Measurements from ENCODE around the gene ACOT4. TPM values are rescaled to one million over a fixed set of nuclear protein-coding genes. Genes with fewer than 3 reads are reported as not detected.

ACOT4 gene
- total RNA-seq, 1 experiment from 2014 or later, result not detected

GRCh38 chr14:73602994-73603393 is 11.3 kb downstream of the ACOT4 start:
- Mint-ChIP-seq H3K36me3 (ENCODE audit: insufficient read depth, unreplicated experiment) (peaks cover 1% of the 10 kb centered on the region), H3K27ac (ENCODE audit: low read depth, unreplicated experiment) (no peak overlapping the region), H3K27me3 (ENCODE audit: insufficient read depth, unreplicated experiment) (no peaks in the 10 kb centered on the region), H3K4me1 (ENCODE audit: insufficient read depth, unreplicated experiment) (no peaks in the 10 kb centered on the region), H3K4me3 (ENCODE audit: unreplicated experiment) (no peak overlapping the region), H3K9me3 (ENCODE audit: unreplicated experiment) (no peaks in the 10 kb centered on the region)
- CTCF ChIA-PET, result no interaction called here
- DNase-seq (ENCODE audit: unreplicated experiment), result no peak
- POLR2A ChIA-PET, result no interaction called here
- no TSS peak for BruUV-seq (replicated peaks)
- intact Hi-C loops (cut with micrococcal nuclease), result no loop called here
- TF ChIP-seq, protein P1, sequence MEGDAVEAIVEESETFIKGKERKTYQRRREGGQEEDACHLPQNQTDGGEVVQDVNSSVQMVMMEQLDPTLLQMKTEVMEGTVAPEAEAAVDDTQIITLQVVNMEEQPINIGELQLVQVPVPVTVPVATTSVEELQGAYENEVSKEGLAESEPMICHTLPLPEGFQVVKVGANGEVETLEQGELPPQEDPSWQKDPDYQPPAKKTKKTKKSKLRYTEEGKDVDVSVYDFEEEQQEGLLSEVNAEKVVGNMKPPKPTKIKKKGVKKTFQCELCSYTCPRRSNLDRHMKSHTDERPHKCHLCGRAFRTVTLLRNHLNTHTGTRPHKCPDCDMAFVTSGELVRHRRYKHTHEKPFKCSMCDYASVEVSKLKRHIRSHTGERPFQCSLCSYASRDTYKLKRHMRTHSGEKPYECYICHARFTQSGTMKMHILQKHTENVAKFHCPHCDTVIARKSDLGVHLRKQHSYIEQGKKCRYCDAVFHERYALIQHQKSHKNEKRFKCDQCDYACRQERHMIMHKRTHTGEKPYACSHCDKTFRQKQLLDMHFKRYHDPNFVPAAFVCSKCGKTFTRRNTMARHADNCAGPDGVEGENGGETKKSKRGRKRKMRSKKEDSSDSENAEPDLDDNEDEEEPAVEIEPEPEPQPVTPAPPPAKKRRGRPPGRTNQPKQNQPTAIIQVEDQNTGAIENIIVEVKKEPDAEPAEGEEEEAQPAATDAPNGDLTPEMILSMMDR (IDR thresholded peaks at IDR 0.05; ENCODE audit: unreplicated experiment), result no peak

DNA sequence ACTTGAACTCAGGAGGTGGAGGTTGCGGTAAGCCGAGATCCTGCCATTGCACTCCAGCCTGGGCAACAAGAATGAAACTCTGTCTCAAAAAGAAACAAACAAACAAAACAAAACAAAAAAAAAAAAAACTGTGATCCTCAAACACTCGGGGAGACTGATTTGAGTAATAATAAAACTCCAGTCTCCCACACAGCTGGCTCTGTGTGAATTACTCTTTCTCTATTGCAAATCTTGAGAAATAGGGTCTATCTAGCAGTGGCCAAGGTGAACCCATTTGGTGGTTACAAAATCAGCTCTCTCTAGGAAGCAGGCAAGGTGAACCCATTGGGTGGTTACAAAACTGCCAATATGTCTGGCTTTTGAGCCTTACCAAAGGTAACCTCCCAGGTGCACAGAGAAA is 14.6 kb downstream of the ACOT4 start:
- ChIA-PET POLR2A (no interaction called here), CTCF (interaction anchor here (0.9 to 1.3 kb wide), 2 partner anchors 26 to 99 kb away, joined by 3 read pairs; no protein-coding TSS in a partner anchor)
- DNase-seq (ENCODE audit: unreplicated experiment), result no peak
- Mint-ChIP-seq H3K27me3 (ENCODE audit: insufficient read depth, unreplicated experiment) (no peaks in the 10 kb centered on the region), H3K4me1 (ENCODE audit: insufficient read depth, unreplicated experiment) (no peaks in the 10 kb centered on the region), H3K9me3 (ENCODE audit: unreplicated experiment) (no peaks in the 10 kb centered on the region), H3K4me3 (ENCODE audit: unreplicated experiment) (no peak overlapping the region), H3K36me3 (ENCODE audit: insufficient read depth, unreplicated experiment) (peaks cover 6% of the 10 kb centered on the region), H3K27ac (ENCODE audit: low read depth, unreplicated experiment) (no peak overlapping the region)
- BruUV-seq (replicated peaks), result no TSS peak
- TF ChIP-seq, protein P1 (IDR thresholded peaks at IDR 0.05; ENCODE audit: unreplicated experiment), result no peak
- intact Hi-C loops (cut with micrococcal nuclease), result no loop called here

DNA sequence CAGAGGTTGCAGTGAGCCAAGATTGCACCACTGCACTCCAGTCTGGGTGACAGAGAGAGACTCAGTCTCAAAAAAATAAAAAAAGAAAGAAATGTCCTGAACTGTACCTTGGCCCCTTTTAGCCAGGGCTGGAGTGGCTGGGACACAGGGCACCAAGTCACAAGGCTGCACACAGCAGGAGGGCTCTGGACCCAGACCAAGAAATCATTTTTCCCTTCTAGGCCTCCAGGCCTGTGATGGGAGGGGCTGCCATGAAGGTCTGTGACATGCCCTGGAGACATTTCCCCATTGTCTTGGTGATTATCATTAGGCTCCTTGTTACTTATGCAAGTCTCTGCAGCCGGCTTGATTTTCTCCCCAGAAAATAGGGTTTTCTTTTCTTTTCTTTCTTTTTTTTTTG is 15.6 kb downstream of the ACOT4 start:
- DNase-seq (ENCODE audit: unreplicated experiment), result no peak
- no peaks in the 10 kb centered on the region for H3K27me3 Mint-ChIP-seq (ENCODE audit: insufficient read depth, unreplicated experiment)
- H3K27ac Mint-ChIP-seq (ENCODE audit: low read depth, unreplicated experiment), result no peak overlapping the region
- H3K4me1 Mint-ChIP-seq (ENCODE audit: insufficient read depth, unreplicated experiment), result no peaks in the 10 kb centered on the region
- TF ChIP-seq, protein P1 (IDR thresholded peaks at IDR 0.05; ENCODE audit: unreplicated experiment), result no peak
- intact Hi-C loops (cut with micrococcal nuclease), result no loop called here
- no TSS peak for BruUV-seq (replicated peaks)
- no peak overlapping the region for H3K4me3 Mint-ChIP-seq (ENCODE audit: unreplicated experiment)
- peaks cover 6% of the 10 kb centered on the region for H3K36me3 Mint-ChIP-seq (ENCODE audit: insufficient read depth, unreplicated experiment)
- CTCF ChIA-PET, result interaction anchor here (0.6 to 0.9 kb wide), 4 partner anchors 89 to 458 kb away, joined by 3 read pairs; no protein-coding TSS in a partner anchor
- H3K9me3 Mint-ChIP-seq (ENCODE audit: unreplicated experiment), result no peaks in the 10 kb centered on the region
- POLR2A ChIA-PET, result no interaction called here

GRCh38 chr14:73610687-73611086 is 19.0 kb downstream of the ACOT4 start:
- Mint-ChIP-seq H3K27ac (ENCODE audit: low read depth, unreplicated experiment) (no peak overlapping the region), H3K27me3 (ENCODE audit: insufficient read depth, unreplicated experiment) (no peaks in the 10 kb centered on the region), H3K4me3 (ENCODE audit: unreplicated experiment) (no peak overlapping the region), H3K9me3 (ENCODE audit: unreplicated experiment) (no peaks in the 10 kb centered on the region), H3K36me3 (ENCODE audit: insufficient read depth, unreplicated experiment) (peaks cover 6% of the 10 kb centered on the region), H3K4me1 (ENCODE audit: insufficient read depth, unreplicated experiment) (no peaks in the 10 kb centered on the region)
- ChIA-PET POLR2A (no interaction called here), CTCF (no interaction called here)
- peak; percentile 30 for DNase-seq (ENCODE audit: unreplicated experiment)
- intact Hi-C loops (cut with micrococcal nuclease), result no loop called here
- BruUV-seq (replicated peaks), result no TSS peak
- TF ChIP-seq, protein P1 (IDR thresholded peaks at IDR 0.05; ENCODE audit: unreplicated experiment), result no peak
